HG02763 (cell line): ENCODE results near the gene ZNF561.
"Not testable (repeated sequence)": the region's sequence is repeated elsewhere in the genome, so short reads cannot be mapped to it uniquely, and the experiment has no call there.

ENCODE experiments used
- ATAC-seq: cut with Tn5 transposase; IDR thresholded peaks from one replicate; pipeline ENCODE4 v1.9.1; 2021; ENCODE audit warnings: mild to moderate bottlenecking, moderate library complexity; ENCODE audit not compliant: unreplicated experiment

ZNF561 gene

DNA sequence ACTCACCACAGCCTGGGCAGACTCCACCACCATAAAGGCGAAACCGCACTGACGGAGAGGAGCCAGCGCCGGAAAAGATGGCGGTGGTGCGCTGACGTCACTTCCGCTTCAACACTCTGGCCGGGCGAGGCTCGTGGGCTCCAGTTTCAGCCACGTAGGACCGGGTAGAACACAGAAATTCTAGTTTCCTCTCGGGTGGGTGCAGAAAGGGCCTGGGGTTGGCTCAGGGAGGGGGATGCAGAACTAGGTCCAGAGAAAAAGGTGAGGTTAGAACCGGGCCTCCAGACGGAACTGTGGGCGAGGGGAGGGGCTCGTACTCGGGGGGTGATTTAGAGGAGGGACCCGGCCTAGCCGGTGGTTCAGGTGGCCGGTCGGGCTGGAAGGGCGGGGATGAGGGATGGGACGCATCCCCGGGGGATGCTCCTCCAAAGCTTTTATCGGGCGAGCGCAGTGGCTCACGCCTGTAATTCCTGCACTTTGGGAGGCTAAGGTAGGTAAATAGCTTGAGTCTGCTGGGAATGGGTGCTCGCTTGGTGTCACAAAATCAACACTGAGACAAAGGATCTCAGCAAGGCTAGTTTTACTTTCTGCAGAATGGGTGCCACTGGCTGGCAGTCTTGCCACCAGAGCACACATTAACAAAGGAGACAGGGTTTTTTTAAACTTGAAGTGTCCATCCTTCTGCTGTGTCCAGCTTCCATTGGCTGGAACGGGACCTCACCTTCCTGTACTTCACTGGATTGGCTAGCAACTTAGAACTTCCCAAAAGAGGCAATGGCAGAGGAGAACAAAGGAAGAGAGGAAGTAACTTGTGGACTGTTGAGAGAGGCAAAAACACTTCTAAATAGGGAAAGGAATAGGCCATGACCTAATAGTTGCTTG lies at the start of gene ZNF561:
TSS of gene ZNF561 (minus strand) at position 77 of the 882 bp plus-strand sequence. CDS start 1,776 bp downstream, outside the sequence.
- peak; percentile 84 for ATAC-seq

DNA sequence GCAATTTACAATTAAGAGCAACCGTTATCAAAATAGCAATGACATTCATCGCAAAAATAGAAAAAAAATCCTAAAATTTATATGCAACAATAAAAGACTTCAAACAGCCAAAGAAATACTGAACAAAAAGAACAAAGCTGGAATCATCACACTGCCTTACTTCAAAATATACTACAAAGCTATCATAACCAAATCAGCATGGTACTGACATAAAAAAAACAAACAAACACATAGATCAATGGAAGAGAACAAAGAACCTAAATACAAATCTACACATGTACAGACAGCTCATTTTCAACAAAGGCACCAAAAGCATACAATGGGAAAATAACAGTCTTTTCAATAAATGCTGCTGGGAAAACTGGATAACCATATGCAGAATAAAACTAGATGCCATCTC lies 47.5 kb upstream of the ZNF561 start:
- ATAC-seq = no peak

DNA sequence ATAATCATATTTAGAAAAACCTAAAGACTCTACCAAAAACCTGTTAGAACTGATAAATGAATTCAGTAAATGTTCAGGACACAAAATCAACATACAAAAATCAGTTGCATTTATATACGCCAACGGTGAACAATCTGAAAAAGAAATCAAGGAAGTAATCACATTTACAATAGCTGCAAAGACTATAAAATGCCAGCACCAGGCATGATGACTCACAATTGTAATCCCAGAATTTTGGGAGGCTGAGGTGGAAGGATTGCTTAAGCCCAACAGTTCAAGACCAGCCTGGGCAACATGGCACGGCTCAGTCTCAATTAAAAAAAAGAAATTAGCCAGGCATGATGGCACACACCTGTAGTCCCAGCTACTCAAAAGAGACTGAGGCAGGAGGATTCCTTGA lies 46.9 kb upstream of the ZNF561 start:
- ATAC-seq = no peak

DNA sequence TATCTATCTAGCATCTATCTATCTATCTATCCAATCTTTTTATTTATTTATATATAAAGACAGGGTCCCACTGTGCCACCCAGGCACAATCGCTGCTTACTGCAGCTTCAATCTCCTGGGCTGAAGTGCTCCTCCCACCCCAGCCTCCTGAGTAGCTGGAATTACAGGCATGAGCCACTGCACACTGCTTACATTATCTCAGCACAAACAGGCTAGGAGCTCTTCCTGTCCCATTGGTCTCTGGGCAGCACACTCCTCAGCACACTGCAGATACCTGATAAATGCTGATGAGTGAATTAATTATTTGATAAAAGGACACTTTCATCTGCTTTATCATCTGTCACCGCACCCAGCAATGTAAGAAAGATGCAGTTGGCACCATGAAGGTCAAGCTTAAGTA lies 37.7 kb upstream of the ZNF561 start:
- no peak for ATAC-seq

DNA sequence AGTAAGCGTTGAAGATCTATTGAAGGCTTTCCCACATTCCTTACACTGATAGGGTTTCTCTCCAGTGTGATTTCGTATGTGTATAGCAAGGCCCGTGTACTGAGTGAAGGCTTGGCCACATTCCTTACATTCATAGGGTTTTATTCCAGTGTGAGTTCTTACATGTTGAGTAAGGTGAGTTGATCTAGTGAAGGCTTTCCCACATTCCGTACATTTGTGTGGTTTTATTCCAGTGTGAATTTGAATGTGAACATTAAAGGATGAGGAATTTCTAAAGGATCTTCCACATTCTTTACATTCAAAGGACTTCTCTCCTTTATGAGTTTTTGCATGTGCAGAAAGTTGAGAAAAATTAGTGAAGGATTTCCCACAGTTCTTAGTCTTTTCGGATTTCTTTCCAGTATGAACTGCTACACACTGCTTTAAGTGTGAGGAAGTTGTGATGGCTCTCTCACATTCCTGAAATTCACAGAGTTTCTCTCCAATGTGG lies 32.1 kb upstream of the ZNF561 start:
- ATAC-seq = not testable (repeated sequence)

DNA sequence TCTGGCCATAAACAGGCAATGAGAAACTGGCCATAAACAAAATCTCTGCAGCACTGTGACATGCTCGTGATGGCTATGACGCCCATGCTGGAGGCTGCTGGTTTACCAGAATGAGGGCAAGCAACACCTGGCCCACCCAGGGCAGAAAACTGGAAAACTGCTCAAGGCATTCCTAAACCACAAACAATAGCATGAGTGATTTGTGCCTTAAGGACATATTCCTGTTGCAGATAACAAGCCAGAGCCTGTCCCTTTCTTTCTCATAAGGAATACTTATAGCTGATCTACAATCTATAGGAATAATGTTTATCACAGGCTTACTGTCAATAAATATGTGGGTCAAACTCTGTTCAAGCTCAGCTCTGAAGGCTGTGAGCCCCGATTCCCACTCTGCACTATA lies 30.4 kb upstream of the ZNF561 start:
- not testable (repeated sequence) for ATAC-seq

DNA sequence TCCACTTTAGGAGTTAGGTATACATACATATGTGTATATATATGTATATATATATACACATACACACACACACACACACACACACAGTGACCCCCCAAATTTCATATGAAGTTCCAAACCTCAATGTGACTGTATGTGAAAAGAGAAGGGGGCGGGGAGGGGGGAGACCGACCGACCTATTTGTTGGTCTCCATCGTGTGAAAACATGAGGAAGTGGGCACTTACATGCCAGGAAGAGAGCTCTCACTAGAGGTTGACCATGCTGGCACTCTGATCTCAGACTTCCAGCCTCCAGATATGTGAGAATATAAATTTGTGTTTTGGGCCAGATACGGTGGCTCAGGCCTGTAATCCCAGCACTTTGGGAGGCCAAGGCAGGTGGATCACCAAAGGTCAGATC lies 29.3 kb upstream of the ZNF561 start:
- no peak for ATAC-seq

DNA sequence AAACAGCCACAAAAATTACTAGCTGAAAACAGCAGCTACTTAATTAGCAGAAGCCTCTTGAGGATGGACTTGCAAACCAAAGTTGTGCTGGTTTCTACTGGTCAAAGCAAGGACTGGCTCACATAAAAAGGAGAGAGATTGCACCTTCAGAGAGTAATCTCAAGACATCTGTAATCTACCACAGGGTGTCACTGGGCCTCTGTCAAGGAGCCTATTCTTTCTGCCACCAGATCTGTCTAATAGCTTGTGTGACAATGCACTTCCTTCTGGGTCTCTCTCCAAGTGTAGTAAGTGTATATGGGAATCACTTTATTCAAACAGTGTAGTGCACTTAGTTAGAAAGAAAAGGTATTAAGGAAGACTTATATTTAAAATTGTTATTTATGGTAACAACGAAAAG lies 24.4 kb upstream of the ZNF561 start:
- ATAC-seq = no peak

DNA sequence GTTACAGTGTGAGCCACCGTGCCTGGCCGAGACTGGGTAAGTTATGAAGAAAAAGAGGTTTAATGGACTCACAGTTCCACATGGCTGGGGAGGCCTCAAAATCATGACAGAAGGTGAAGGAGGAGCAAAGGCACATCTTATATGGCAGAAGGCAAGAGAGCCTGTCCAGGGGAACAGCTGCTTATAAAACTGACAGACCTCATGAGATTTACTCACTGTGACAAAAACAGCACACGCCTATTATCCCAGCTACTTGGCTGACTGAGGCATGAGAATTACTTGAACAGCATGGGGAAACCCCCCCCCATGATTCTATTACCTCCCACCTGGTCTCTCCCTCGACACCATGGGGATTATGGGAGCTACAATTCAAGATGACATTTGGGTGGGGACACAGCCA lies 23.4 kb upstream of the ZNF561 start:
- no peak for ATAC-seq

DNA sequence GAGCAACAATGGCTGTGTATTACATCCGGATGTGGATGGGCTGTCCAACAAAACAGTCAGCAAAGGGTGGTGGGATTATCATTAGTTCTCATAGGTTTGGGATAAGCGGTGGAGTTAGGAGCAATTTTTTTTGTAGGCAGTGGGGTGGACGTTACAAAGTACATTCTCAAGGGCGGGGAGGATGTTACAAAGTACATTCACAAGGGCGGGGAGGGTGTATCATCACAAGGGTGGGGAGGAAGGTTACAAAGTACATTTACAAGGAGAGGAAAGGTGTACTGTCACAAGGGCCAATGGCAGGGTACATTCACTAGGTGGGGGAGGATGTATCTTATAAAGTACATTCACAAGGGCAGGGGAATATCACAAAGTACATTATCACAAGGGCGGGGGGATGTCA lies 20.8 kb upstream of the ZNF561 start:
- ATAC-seq = no peak

DNA sequence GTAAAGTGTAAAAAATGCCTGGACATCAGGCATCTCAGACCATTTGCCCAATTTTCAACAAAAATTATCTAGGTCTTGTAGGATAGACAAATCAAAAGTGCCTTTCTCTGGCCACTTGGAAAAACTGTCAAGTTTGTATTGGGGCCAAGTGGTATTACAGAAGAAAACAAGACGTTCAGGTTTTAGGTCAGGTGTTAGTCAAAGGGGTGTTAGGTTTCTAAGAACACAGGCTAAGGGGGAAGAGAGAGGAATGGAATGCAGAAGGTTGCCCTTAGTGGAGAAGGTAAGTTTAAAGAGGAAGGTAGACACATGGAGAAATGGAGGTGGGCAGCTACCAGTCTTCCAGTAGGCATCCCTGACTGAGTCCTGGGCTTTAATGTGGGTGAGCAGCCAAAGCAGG lies 19.9 kb upstream of the ZNF561 start:
- no peak for ATAC-seq

DNA sequence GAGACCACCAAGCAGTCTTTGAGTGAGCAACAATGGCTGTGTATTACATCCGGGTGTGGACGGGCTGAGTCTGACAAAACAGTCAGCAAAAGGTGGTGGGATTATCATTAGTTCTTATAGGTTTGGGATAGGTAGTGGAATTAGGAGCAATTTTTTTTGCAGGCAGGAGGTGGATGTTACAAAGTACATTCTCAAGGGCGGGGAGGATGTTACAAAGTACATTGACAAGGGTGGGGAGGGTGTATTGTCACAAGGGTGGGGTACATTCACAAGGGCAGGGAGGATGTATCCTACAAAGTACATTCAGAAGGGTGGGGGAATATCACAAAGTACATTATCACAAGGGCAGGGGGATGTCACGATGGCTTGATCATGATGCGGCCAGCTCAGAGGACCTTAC lies 15.0 kb upstream of the ZNF561 start:
- no peak for ATAC-seq

DNA sequence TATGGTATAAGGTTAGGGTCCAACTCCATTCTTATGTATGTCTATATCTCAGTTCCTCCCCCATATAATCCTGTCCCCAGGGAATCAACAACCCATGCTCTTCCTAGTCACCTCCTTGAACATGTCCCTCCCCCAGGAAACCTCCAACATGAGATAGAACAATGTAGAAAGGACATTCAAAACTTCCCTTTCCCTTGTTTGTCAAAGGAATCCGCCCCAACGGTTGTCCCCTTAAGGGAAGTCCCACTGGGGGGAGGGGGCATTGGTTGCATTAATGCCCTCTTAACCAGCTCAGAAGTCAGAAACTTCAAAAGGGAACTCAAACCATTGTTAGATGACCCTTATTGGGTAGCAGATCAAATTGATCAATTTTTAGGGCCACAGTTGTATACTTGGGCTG lies 6.8 kb upstream of the ZNF561 start:
- ATAC-seq = no peak

DNA sequence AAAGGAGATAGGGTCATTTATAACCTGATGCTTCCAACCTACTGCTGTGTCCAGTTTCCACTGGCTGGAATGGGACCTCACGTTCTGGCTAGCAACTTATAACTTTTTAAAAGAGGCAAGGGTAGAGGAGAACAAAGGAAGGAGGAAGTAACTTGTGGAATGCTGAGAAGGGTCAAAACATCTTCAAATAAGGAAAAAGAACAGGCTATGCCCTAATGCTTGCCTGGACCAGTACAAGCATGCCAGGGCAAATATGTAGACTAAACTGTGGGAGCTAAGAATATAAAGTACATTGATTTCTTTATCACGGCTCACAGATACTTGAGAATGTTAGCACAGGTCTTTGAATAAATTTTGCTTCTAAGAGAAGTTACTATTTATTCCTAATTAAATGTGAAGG lies 1.5 kb upstream of the ZNF561 start:
- no peak for ATAC-seq

DNA sequence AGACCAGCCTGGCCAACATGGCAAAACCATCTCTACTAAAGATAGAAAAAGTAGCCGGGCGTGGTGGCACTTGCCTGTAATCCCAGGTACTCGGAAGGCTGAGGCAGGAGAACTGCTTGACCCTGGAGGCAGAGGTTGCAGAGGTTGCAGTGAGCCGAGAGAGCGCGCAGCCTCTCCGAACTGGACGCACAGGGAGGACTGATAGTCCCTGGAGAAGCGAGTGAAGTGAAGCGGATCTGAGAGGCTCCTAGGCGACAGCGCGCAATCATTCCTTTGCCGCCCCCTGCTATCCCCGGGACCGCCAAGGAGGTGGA lies 233 bp downstream of the ZNF561 start:
- ATAC-seq = peak; percentile 24

DNA sequence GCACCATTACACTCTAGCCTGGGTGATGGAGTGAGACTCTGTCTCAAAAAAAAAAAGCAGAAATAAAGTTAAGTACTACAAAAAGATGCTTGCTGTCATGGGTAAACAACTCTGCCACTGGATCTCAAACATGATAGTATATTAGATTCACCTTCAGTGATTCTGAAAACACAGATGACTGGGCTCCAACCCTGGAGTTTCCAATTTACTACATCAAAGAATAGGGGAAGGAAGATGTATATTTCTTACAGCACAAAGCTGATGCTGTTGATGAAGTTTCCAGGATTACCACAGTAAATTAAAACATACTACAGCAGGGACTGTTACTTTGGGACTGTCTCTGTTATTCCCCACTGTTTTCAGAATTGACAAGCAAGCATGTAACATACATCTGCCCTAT lies 5.2 kb downstream of the ZNF561 start:
- ATAC-seq = no peak

DNA sequence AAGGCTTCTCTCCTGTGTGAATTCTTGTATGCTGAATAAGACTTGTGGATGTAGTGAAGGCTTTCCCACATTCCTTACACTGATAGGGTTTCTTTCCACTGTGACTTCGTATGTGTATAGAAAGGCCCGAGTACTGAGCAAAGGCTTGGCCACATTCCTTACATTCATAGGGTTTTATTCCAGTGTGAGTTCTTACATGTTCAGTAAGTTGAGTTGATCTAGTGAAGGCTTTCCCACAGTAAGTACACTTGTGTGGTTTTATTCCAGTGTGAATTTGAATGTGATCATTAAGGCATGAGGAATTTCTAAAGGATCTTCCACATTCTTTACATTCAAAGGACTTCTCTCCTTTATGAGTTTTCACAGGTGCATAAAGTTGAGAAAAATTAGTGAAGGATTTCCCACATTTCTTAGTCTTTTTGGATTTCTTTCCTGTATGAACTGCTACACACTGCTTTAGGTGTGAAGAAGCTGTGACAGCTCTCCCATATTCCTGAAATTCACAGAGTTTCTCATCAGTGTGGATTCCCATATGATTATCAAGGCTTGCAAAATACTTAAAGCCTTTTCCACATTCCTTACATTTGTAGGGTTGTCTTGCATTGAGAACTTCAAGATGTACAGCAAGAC lies 10.4 kb downstream of the ZNF561 start:
- no peak for ATAC-seq

DNA sequence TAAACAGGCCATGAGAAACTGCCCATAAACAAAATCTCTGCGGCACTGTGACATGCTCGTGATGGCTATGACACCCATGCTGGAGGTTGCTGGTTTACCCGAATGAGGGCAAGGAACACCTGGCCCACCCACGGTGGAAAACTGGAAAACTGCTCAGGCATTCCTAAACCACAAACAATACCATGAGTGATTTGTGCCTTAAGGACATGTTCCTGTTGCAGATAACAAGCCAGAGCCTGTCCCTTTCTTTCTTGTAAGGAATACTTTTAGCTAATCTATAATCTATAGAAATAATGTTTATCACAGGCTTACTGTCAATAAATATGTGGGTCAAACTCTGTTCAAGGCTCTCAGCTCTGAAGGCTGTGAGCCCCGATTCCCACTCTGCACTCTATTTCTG lies 12.1 kb downstream of the ZNF561 start:
- no peak for ATAC-seq

DNA sequence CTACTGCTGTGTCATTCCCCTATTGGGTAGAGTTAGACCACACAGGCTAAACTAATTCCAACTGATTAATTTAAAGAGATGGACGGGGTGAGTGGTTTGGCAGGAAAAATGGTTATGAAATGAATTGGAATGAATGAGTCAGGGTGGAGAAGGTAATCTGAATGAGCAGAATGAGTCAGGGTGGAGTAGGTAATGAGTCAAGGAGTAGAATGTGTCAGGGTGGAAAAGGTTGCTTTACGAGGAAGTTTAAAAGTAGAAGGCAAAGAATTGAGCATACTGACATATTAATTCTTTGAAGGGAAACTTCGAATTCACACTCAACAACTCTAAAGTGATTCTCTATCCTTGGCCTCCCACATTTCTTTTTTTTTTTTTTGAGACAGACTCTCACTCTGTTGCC lies 24.0 kb downstream of the ZNF561 start:
- no peak for ATAC-seq

DNA sequence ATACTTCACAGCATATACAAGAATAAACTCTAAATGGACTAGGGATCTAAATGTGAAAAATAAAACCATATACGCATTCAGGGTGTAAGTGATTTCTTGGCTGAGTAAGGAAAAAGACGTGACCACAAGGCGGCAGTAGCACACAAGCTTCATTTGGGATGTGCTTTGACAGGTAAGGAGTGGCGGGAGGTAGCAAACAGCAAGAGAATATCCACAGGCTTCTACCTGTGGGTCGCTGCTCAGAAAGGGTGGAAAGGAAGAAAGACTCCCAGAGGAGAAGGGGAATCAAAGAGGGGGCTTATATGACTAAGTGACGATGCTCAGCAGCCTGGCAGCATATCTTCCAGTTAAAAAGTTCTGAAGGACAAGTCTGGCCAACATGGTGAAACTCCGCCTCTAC lies 34.3 kb downstream of the ZNF561 start:
- ATAC-seq = no peak

DNA sequence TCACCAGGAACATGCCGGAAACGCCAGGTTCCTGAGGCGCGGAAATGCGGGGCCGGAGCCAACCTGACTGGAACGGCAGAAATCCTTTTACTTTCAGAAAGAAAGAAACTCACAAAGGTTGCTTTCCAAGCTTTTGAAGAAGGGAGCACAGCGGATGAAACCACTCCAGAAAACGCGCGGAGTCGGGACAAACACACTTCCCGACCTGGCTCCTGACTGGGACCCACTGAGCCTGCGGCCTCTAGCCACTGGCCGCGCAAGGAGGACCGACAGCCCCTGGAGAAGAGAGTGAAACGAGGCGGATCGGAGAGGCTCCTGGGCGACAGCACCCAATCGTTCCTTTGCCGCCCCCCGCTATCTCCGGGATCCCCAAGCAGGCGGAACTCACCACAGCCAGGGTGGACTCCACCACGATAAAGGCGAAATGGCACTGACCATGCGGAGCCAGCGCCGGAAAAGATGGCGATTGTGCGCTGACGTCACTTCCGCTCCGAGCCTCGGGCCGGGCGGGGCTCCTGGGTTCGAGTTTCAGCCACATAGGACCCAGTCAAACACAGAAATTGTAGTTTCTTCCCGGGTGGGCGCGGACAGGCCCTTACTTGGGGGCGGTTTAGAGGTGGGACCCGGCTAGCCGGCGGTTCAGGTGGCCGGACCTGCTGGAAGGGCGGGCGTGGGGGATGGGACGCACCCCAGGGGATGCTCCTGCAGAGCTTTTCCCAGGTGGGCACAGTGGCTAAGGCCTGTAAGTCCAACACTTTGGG lies 36.8 kb downstream of the ZNF561 start, which contains the start of gene ZNF121:
TSS of gene ZNF121 (minus strand) at position 432 of the 761 bp plus-strand sequence. CDS start 16,407 bp downstream, outside the sequence.
- peak; percentile 90 for ATAC-seq
